GM12878 (cell line): ENCODE measurements around the gene HRCT1.

Experiments
- POLR2A ChIP-seq: IDR thresholded peaks from 2 replicates; pipeline ENCODE4 v1.6.1; 2011; ENCODE audit warnings: low read depth, mild to moderate bottlenecking, low read length
- SMARCA5 ChIP-seq: fragments of 450-650 bp; IDR thresholded peaks from 2 replicates; pipeline ENCODE4 v1.6.1; 2017; ENCODE audit warnings: mild to moderate bottlenecking

DNA sequence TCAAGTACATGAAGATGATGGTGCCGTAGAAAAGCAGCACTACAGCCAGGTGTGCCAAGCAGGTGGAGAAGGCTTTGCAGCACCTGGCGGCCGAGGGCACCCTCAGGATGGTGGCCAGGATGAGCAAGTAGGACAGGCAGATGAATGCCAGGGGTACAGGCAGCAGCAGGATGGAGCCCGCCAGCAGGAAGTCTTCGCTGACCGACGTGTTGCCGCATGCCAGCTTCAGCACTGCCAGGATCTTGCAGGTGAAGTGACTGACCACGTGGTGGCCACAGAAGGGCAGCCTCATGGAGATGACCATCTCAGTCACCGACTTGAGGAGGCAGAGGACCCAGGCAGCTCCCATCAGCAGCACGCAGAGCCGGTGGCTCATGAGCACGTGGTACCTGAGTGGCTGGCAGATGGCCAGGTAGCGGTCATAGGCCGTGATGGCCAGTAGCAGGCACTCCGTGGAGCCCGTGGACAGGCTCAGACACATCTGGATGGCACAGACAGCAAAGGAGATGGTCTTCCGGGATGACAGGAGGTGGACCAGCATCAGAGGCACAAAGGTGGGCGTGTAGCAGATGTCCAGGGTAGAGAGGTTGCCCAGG lies 36.3 kb upstream of the HRCT1 start:
- TF ChIP-seq SMARCA5, result no peak
- no peak for TF ChIP-seq POLR2A
